Hematopoietic multipotent progenitor cell (in vitro differentiated cells): ENCODE results near the gene HS6ST1. TPM values are rescaled to one million over a fixed set of nuclear protein-coding genes. Genes with fewer than 3 reads are reported as not detected.

ENCODE experiments used
- small RNA-seq: library from RNA; depleted of rRNA; stranded (forward); fragments of <200 nt; gene quantifications from one replicate; pipeline ENCODE3, GENCODE V24; 2012
- total RNA-seq: library from RNA; depleted of rRNA; stranded (reverse); fragments of >200 nt; gene quantifications from one replicate; pipeline ENCODE4 v1.2.3, GENCODE V29; 2012

HS6ST1 gene
- total RNA-seq, 1 donor = 74.1 TPM

Small RNA genes within 50 kb of the gene (small RNA-seq; reads per million reads assigned to genes)
- gene RF00019 = not detected

Other genes with a start within 250 kb of the HS6ST1 start
- gene UGGT1, start 227.7 kb downstream of the HS6ST1 start, total RNA-seq = 41.7 TPM